SU-DHL-6 (cell line): ENCODE data around the gene NCOA1.

Experiments
- EZH2phosphoT487 ChIP-seq: fragments of 200-600 bp; sonication (generic), shearing (Covaris generic); conservative IDR thresholded peaks from 2 replicates; pipeline ENCODE4 v1.6.1; 2018; ENCODE audit warnings: mild to moderate bottlenecking, antibody characterized with exemption, low read length, moderate library complexity, mixed read lengths
- TF ChIP-seq, protein P1 (sequence below): fragments of 200-600 bp; sonication (generic); IDR thresholded peaks from one replicate; pipeline ENCODE4 v1.5.1; 2017; ENCODE audit warnings: antibody characterized with exemption, mild to moderate bottlenecking, low read length, moderate library complexity; ENCODE audit not compliant: insufficient read depth, poor library complexity, severe bottlenecking

DNA sequence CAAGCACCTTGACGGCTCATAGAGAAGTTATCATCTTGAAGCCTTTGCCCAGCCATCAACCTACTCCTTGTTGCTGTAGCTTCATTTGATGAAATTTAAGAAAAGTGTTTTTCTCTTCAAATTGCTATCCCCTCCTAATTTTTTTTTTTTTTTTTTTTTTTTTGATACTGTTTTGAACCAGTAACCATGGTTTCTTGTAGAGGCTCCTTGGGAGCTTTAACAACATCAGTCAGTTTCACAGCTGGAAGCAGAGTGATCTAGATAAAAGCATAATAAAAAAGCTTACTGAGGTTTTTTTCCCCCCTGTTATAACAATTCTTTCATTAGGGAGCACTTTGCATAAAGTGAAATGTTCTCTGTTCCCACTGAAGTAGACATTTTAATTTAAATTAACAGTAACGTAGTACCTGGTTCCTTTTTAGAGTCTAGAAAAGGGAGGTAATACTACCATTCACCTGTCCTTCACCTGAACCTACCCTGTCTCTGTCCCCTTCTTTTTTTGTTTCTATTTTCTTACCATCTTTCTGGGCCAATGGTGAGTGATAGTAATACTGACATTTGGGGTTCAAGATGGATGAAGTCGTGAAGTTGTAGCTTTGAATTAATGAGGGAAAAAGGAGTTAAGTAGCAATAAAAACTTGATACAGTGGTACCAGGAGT, 101.5 kb downstream of the NCOA1 start:
- no peak for TF ChIP-seq EZH2phosphoT487
- TF ChIP-seq, protein P1, sequence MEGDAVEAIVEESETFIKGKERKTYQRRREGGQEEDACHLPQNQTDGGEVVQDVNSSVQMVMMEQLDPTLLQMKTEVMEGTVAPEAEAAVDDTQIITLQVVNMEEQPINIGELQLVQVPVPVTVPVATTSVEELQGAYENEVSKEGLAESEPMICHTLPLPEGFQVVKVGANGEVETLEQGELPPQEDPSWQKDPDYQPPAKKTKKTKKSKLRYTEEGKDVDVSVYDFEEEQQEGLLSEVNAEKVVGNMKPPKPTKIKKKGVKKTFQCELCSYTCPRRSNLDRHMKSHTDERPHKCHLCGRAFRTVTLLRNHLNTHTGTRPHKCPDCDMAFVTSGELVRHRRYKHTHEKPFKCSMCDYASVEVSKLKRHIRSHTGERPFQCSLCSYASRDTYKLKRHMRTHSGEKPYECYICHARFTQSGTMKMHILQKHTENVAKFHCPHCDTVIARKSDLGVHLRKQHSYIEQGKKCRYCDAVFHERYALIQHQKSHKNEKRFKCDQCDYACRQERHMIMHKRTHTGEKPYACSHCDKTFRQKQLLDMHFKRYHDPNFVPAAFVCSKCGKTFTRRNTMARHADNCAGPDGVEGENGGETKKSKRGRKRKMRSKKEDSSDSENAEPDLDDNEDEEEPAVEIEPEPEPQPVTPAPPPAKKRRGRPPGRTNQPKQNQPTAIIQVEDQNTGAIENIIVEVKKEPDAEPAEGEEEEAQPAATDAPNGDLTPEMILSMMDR, result no peak
